Cardiac muscle cell (in vitro differentiated cells and primary cell): ENCODE results near the gene CEP72. TPM values are rescaled to one million over a fixed set of nuclear protein-coding genes. Genes with fewer than 3 reads are reported as not detected.

Source experiments
- DNase-seq, 2 donors: peaks; one replicate each; pipeline versions ENCODE4 v3.0.0 to v3.0.0-alpha.2; 2010 to 2017; ENCODE audit warnings: low read depth in 1 of 2, low spot score in 1 of 2
- H3K27ac ChIP-seq: fragments of 200-600 bp; sonication (generic); 2 replicates; pipeline ENCODE4 v1.5.1; 2016
- H3K27me3 ChIP-seq: fragments of 200-600 bp; sonication (generic); 2 replicates; pipeline ENCODE4 v1.6.0; 2016; ENCODE audit warnings: control low read depth
- H3K36me3 ChIP-seq: fragments of 200-600 bp; sonication (generic); 2 replicates; pipeline ENCODE4 v1.5.1; 2016; ENCODE audit warnings: control low read depth
- H3K4me1 ChIP-seq: fragments of 200-600 bp; sonication (generic); 2 replicates; pipeline ENCODE4 v1.8.1; 2017; ENCODE audit warnings: low read depth, mild to moderate bottlenecking, mixed run types
- H3K4me3 ChIP-seq: fragments of 200-600 bp; sonication (generic); 2 replicates; pipeline ENCODE4 v1.5.1; 2016; ENCODE audit warnings: mild to moderate bottlenecking
- H3K9me3 ChIP-seq: fragments of 200-600 bp; sonication (generic); 2 replicates; pipeline ENCODE4 v1.5.1; 2017; ENCODE audit warnings: low read depth, mild to moderate bottlenecking, control low read depth
- CTCF ChIP-seq: IDR thresholded peaks from 2 replicates; pipeline ENCODE4 v1.5.1; 2012; ENCODE audit warnings: low read depth, mild to moderate bottlenecking, low read length
- polyA plus RNA-seq: library from polyadenylated mRNA; unstranded; fragments of >200 nt; fragmentation: Nextera tagmentation; extraction: Ambion mirVana; gene quantifications from 2 replicates; pipeline ENCODE4 v1.2.1, GENCODE V29; 2016
- total RNA-seq: library from RNA; depleted of rRNA; stranded (reverse); fragments of >200 nt; gene quantifications from 2 replicates; pipeline ENCODE4 v1.2.3, GENCODE V29; 2016

Gene CEP72
- total and polyA plus RNA-seq, 2 experiments from 2014 or later = 6.6 to 8.5 TPM

GRCh38 chr5:641331-641765, 29.2 kb downstream of the CEP72 start:
- Histone ChIP-seq H3K36me3 (peaks cover 10% of the 10 kb centered on the region), H3K27ac (no peak overlapping the region), H3K27me3 (no peaks in the 10 kb centered on the region), H3K4me1 (no peaks in the 10 kb centered on the region), H3K9me3 (no peaks in the 10 kb centered on the region), H3K4me3 (no peak overlapping the region)
- no peak for DNase-seq
- TF ChIP-seq CTCF = no peak

GRCh38 chr5:642481-642880, 30.3 kb downstream of the CEP72 start:
- H3K4me3 ChIP-seq = no peak overlapping the region
- no peaks in the 10 kb centered on the region for H3K9me3 ChIP-seq
- no peak for TF ChIP-seq CTCF
- DNase-seq = no peak
- no peaks in the 10 kb centered on the region for H3K4me1 ChIP-seq
- no peaks in the 10 kb centered on the region for H3K27me3 ChIP-seq
- H3K36me3 ChIP-seq = peaks cover 10% of the 10 kb centered on the region
- H3K27ac ChIP-seq = no peak overlapping the region

GRCh38 chr5:643351-643801, 31.2 kb downstream of the CEP72 start:
- DNase-seq = no peak
- no peaks in the 10 kb centered on the region for H3K4me1 ChIP-seq
- H3K9me3 ChIP-seq = no peaks in the 10 kb centered on the region
- no peak for TF ChIP-seq CTCF
- H3K27ac ChIP-seq = no peak overlapping the region
- H3K4me3 ChIP-seq = no peak overlapping the region
- no peaks in the 10 kb centered on the region for H3K27me3 ChIP-seq
- H3K36me3 ChIP-seq = peaks cover 10% of the 10 kb centered on the region

DNA sequence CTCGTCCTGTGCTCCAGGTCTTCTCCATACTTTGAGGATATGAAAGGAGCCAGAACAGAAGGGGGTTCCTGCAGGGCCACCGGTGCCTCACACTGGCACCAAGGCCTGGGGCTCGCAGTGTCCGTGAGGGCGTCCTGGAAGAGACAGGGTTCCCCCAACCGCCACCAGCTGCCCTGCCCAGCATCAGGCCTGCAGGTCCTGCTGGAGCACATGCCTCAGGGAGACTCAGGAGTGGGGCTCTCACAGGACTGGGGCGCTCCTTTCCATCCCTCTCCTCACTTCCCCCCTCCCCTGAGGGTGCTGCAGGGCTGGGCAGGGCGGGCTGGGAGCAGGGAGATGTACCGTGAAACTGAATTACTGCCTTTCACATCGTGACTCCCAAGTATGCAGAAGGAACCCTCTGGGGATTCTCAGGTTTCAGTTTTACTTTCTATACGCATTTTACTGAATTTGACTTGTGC, 31.7 kb downstream of the CEP72 start:
- Histone ChIP-seq H3K27me3 (no peaks in the 10 kb centered on the region), H3K4me3 (no peak overlapping the region), H3K27ac (no peak overlapping the region), H3K9me3 (no peaks in the 10 kb centered on the region), H3K36me3 (peaks cover 10% of the 10 kb centered on the region), H3K4me1 (no peaks in the 10 kb centered on the region)
- no peak for DNase-seq
- TF ChIP-seq CTCF = no peak

DNA sequence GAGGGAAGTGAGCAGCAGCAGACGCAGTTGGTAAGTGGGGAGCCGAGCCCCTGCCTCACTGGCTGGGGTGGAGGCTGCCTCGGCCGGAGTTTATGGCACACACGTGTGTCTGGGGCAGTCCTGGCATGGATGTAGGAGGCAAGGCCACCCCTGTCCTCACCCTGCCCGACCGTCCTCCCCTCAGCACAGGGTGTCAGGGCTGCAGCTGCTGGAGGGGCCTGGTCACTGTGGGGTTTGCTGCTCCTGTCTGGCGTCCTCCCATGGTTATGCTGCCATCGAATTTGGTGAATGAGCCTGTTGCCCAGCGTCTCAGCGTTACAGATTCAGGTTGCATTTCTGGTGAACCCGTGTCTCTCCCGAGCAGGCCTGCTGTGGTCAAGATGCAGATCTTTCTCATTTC, 32.4 kb downstream of the CEP72 start:
- peaks cover 10% of the 10 kb centered on the region for H3K36me3 ChIP-seq
- H3K27ac ChIP-seq = no peak overlapping the region

More for the DNA sequence above, 32.4 kb downstream of the CEP72 start:
- no peaks in the 10 kb centered on the region for H3K27me3 ChIP-seq
- no peaks in the 10 kb centered on the region for H3K9me3 ChIP-seq
- H3K4me3 ChIP-seq = no peak overlapping the region
- TF ChIP-seq CTCF = no peak
- DNase-seq = no peak
- H3K4me1 ChIP-seq = no peaks in the 10 kb centered on the region
